HEK293 (cell line): ENCODE data around the gene DHX16.

Experiments used
- CTCF ChIA-PET: fragments of 350-600 bp; formaldehyde crosslinking; extraction: SDS; loops from one replicate; lab custom pipeline; 2021; ENCODE audit warnings: antibody characterized with exemption; lab: Yijun Ruan, JAX
- POLR2A ChIA-PET: fragments of 300-600 bp; formaldehyde crosslinking; extraction: SDS; loops from one replicate; lab custom pipeline; 2020; ENCODE audit warnings: antibody characterized with exemption, inconsistent platforms; lab: Yijun Ruan, JAX
- H3K27ac ChIP-seq: fragments of 200-500 bp; sonication (Bioruptor generic); 2 replicates; pipeline ENCODE4 v1.5.1; 2014; ENCODE audit warnings: low read depth, low read length, control low read depth, inconsistent platforms; ENCODE audit errors: extremely low read depth
- H3K36me3 ChIP-seq, 2 experiments: fragments of 200-500 bp in 1 of 2; sonication (Bioruptor generic) in 1 of 2; 1 replicate in 1 of 2; 2 replicates in 1 of 2; pipeline ENCODE4 v1.5.1; 2014 to 2017; ENCODE audit warnings: inconsistent platforms in 2 of 2, low read length in 2 of 2; ENCODE audit not compliant: control insufficient read depth in 2 of 2, insufficient read depth in 1 of 2
- H3K4me1 ChIP-seq: fragments of 200-500 bp; sonication (Bioruptor generic); 2 replicates; pipeline ENCODE4 v1.5.1; 2014; ENCODE audit warnings: mild to moderate bottlenecking, low read length, inconsistent platforms; ENCODE audit not compliant: control insufficient read depth, insufficient read depth
- H3K4me3 ChIP-seq: 2 replicates; pipeline ENCODE4 v1.5.1; 2011; ENCODE audit warnings: low read depth, mild to moderate bottlenecking, control low read depth, low read length, moderate library complexity
- H3K9me3 ChIP-seq: fragments of 200-500 bp; sonication (Bioruptor generic); 2 replicates; pipeline ENCODE4 v1.5.1; 2014; ENCODE audit warnings: low read depth, low read length, inconsistent platforms; ENCODE audit not compliant: control insufficient read depth, insufficient read depth
- GLI2 ChIP-seq: fragments of 450-650 bp; formaldehyde crosslinking; IDR thresholded peaks from 2 replicates; pipeline ENCODE4; 2017; ENCODE audit warnings: missing biosample characterization, missing genetic modification characterization, low read depth, borderline replicate concordance
- HOXD13 ChIP-seq: sonication (generic); formaldehyde crosslinking; IDR thresholded peaks from 2 replicates; pipeline ENCODE4 v1.8.0; 2022; ENCODE audit warnings: missing genetic modification reagents, borderline replicate concordance
- MZF1 ChIP-seq: fragments of 450-650 bp; formaldehyde crosslinking; IDR thresholded peaks from 2 replicates; pipeline ENCODE4 v1.5.1; 2017; ENCODE audit warnings: missing biosample characterization, missing genetic modification characterization, borderline replicate concordance
- PRDM1 ChIP-seq: fragments of 450-650 bp; formaldehyde crosslinking; IDR thresholded peaks from 2 replicates; pipeline ENCODE4; 2016; ENCODE audit warnings: missing biosample characterization, missing genetic modification characterization
- RBAK ChIP-seq: fragments of 450-650 bp; formaldehyde crosslinking; IDR thresholded peaks from 2 replicates; pipeline ENCODE4 v1.5.1; 2016; ENCODE audit warnings: missing biosample characterization, missing genetic modification characterization
- YY1 ChIP-seq: fragments of 450-650 bp; formaldehyde crosslinking; IDR thresholded peaks from 2 replicates; pipeline ENCODE4 v1.5.1; 2018; ENCODE audit warnings: missing biosample characterization, missing genetic modification characterization
- ZBTB1 ChIP-seq: fragments of 450-650 bp; formaldehyde crosslinking; IDR thresholded peaks from 2 replicates; pipeline ENCODE4 v1.5.1; 2016; ENCODE audit warnings: missing biosample characterization, missing genetic modification characterization
- ZBTB17 ChIP-seq: fragments of 450-650 bp; formaldehyde crosslinking; IDR thresholded peaks from 2 replicates; pipeline ENCODE4 v1.5.1; 2016; ENCODE audit warnings: missing biosample characterization, missing genetic modification characterization
- ZFP69B ChIP-seq: fragments of 450-650 bp; formaldehyde crosslinking; IDR thresholded peaks from 2 replicates; pipeline ENCODE4 v1.5.1; 2016; ENCODE audit warnings: missing biosample characterization, missing genetic modification characterization
- ZNF202 ChIP-seq: fragments of 450-650 bp; formaldehyde crosslinking; IDR thresholded peaks from 2 replicates; pipeline ENCODE4 v1.5.1; 2016; ENCODE audit warnings: missing biosample characterization, missing genetic modification characterization, borderline replicate concordance
- ZNF239 ChIP-seq: fragments of 450-650 bp; formaldehyde crosslinking; IDR thresholded peaks from 2 replicates; pipeline ENCODE4 v1.5.1; 2016; ENCODE audit warnings: missing biosample characterization, missing genetic modification characterization
- ZNF24 ChIP-seq: fragments of 450-650 bp; formaldehyde crosslinking; IDR thresholded peaks from 2 replicates; pipeline ENCODE4 v1.5.1; 2016; ENCODE audit warnings: missing biosample characterization, missing genetic modification characterization
- ZNF335 ChIP-seq: fragments of 450-650 bp; formaldehyde crosslinking; conservative IDR thresholded peaks from 2 replicates; pipeline ENCODE4 v1.5.1; 2016; ENCODE audit warnings: missing biosample characterization, missing genetic modification characterization
- ZNF341 ChIP-seq: fragments of 450-650 bp; formaldehyde crosslinking; IDR thresholded peaks from 2 replicates; pipeline ENCODE4; 2016; ENCODE audit warnings: low read depth, missing biosample characterization, missing genetic modification characterization
- ZNF404 ChIP-seq: fragments of 450-650 bp; formaldehyde crosslinking; IDR thresholded peaks from 2 replicates; pipeline ENCODE4 v1.5.1; 2017; ENCODE audit warnings: missing biosample characterization, missing genetic modification characterization
- ZNF518A ChIP-seq: fragments of 450-650 bp; formaldehyde crosslinking; conservative IDR thresholded peaks from 2 replicates; pipeline ENCODE4 v1.5.1; 2016; ENCODE audit warnings: low read depth, missing biosample characterization, missing genetic modification characterization
- ZNF521 ChIP-seq: fragments of 450-650 bp; formaldehyde crosslinking; IDR thresholded peaks from 2 replicates; pipeline ENCODE4 v1.5.1; 2017; ENCODE audit warnings: missing biosample characterization, mild to moderate bottlenecking, missing genetic modification characterization
- ZNF530 ChIP-seq: fragments of 450-650 bp; formaldehyde crosslinking; IDR thresholded peaks from 2 replicates; pipeline ENCODE4 v1.5.1; 2016; ENCODE audit warnings: low read depth, missing biosample characterization, missing genetic modification characterization
- ZNF610 ChIP-seq: fragments of 450-650 bp; formaldehyde crosslinking; IDR thresholded peaks from 2 replicates; pipeline ENCODE4 v1.5.1; 2016; ENCODE audit warnings: missing biosample characterization, missing genetic modification characterization, borderline replicate concordance
- ZNF624 ChIP-seq: fragments of 450-650 bp; formaldehyde crosslinking; IDR thresholded peaks from 2 replicates; pipeline ENCODE4 v1.5.1; 2017; ENCODE audit warnings: missing biosample characterization, missing genetic modification characterization
- ZNF677 ChIP-seq: fragments of 450-650 bp; IDR thresholded peaks from 2 replicates; pipeline ENCODE4 v1.5.0; 2018; ENCODE audit warnings: missing biosample characterization, mild to moderate bottlenecking, missing genetic modification characterization, moderate library complexity
- ZNF707 ChIP-seq: fragments of 450-650 bp; formaldehyde crosslinking; IDR thresholded peaks from 2 replicates; pipeline ENCODE4 v1.5.1; 2016; ENCODE audit warnings: missing biosample characterization, missing genetic modification characterization
- TF ChIP-seq, protein P1 (sequence below): fragments of 450-650 bp; formaldehyde crosslinking; IDR thresholded peaks from 2 replicates; pipeline ENCODE4 v1.5.1; 2016; ENCODE audit warnings: missing biosample characterization, missing genetic modification characterization

Gene DHX16

DNA sequence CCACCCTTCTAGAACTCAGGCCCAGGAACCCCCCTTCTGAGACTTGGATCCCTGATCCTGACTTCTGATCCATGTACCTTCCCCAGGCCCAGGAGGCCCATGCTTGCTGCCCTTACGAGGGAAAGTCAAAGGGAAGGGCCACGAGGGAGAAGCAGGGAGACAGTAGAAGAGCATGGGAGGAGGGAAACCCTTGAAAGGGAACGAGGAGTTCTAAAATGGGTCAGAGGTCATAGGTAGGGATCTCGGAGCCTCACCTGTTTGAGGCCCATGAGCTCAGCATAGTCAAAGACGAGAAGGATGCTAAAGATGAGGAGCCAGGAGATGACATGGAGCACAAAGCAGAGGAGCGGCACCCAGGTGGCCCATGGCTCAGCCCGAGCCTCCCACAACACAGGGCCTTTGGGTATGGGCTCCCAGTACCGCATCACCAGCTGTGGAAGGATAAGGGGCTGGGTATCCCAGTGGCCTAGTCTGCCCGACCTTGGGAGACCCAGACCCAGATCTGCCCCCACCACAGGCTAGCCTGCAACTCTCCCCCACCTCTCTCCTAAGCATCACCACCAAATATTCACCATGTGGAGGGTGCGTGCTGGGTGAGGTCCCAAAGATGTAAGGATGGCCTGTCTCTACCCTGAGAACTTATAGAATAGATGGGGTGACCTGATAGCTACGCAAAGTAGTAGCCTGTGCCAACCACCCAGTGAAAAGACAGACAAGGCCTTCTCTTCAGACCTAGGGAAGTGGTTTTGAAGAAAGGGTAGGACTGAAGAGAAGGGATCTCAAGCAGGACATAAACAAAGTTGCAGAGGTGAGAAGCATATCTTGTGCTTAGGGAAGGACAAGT is 16.4 kb upstream of the DHX16 start:
- peaks cover 17% of the 10 kb centered on the region for H3K4me1 ChIP-seq
- TF ChIP-seq RBAK (tag by site-specific recombination) = no peak
- no peak for TF ChIP-seq ZNF239
- TF ChIP-seq, protein P1, sequence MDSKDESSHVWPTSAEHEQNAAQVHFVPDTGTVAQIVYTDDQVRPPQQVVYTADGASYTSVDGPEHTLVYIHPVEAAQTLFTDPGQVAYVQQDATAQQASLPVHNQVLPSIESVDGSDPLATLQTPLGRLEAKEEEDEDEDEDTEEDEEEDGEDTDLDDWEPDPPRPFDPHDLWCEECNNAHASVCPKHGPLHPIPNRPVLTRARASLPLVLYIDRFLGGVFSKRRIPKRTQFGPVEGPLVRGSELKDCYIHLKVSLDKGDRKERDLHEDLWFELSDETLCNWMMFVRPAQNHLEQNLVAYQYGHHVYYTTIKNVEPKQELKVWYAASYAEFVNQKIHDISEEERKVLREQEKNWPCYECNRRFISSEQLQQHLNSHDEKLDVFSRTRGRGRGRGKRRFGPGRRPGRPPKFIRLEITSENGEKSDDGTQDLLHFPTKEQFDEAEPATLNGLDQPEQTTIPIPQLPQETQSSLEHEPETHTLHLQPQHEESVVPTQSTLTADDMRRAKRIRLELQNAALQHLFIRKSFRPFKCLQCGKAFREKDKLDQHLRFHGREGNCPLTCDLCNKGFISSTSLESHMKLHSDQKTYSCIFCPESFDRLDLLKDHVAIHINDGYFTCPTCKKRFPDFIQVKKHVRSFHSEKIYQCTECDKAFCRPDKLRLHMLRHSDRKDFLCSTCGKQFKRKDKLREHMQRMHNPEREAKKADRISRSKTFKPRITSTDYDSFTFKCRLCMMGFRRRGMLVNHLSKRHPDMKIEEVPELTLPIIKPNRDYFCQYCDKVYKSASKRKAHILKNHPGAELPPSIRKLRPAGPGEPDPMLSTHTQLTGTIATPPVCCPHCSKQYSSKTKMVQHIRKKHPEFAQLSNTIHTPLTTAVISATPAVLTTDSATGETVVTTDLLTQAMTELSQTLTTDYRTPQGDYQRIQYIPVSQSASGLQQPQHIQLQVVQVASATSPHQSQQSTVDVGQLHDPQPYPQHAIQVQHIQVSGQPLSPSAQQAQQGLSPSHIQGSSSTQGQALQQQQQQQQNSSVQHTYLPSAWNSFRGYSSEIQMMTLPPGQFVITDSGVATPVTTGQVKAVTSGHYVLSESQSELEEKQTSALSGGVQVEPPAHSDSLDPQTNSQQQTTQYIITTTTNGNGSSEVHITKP (tag by site-specific recombination) = peak; percentile 74
- no peak for TF ChIP-seq ZNF624 (tag by site-specific recombination)
- peak; percentile 73 for TF ChIP-seq PRDM1 (tag by site-specific recombination)
- no peak for TF ChIP-seq ZNF707 (tag by site-specific recombination)
- 0 out of 2 replicates have a peak, but pooled peaks have one; percentile 7 for TF ChIP-seq ZNF341
- TF ChIP-seq MZF1 (tag by site-specific recombination) = no peak
- no peak for TF ChIP-seq GLI2
- TF ChIP-seq ZNF335 (tag by site-specific recombination) = no peak
- no peak for TF ChIP-seq ZFP69B
- H3K9me3 ChIP-seq = no peaks in the 10 kb centered on the region
- POLR2A ChIA-PET = interaction anchor here (0.5 to 14.5 kb wide), 6 partner anchors 10 to 91 kb away, joined by 3 to 235 read pairs (median 4); partner anchors contain the start of genes FLOT1, MDC1 and TUBB
- no peak overlapping the region for H3K4me3 ChIP-seq
- CTCF ChIA-PET = interaction anchor here (0.6 to 5.4 kb wide), 11 partner anchors 9 to 504 kb away, joined by 3 to 45 read pairs (median 3); no protein-coding TSS in a partner anchor
- H3K27ac ChIP-seq = peak overlapping the region; percentile 93; the same call in 1 of the 2 replicates
- peaks cover 0 to 6% of the 10 kb centered on the region in 2 experiments; a peak in 2 of 3 replicates for H3K36me3 ChIP-seq

GRCh38 chr6:30688569-30688968 is 15.8 kb upstream of the DHX16 start:
- no peaks in the 10 kb centered on the region for H3K9me3 ChIP-seq
- H3K4me3 ChIP-seq = no peak overlapping the region
- peaks cover 17% of the 10 kb centered on the region for H3K4me1 ChIP-seq
- CTCF ChIA-PET = interaction anchor here (0.5 to 5.4 kb wide), 12 partner anchors 10 to 140 kb away, joined by 3 to 45 read pairs (median 4); partner anchors contain the start of gene DHX16
- TF ChIP-seq YY1 (tag by site-specific recombination) = no peak
- TF ChIP-seq ZBTB1 (tag by site-specific recombination) = no peak
- TF ChIP-seq ZBTB17 (tag by site-specific recombination) = no peak
- no peak for TF ChIP-seq ZNF677
- no peak for TF ChIP-seq ZNF521 (tag by site-specific recombination)
- no peak for TF ChIP-seq ZNF404 (tag by site-specific recombination)
- no peak for TF ChIP-seq ZNF610
- TF ChIP-seq HOXD13 (CRISPR knock-in tag) = no peak
- no peak for TF ChIP-seq ZNF707 (tag by site-specific recombination)
- TF ChIP-seq ZNF202 (tag by site-specific recombination) = no peak
- TF ChIP-seq ZNF518A (tag by site-specific recombination) = no peak
- TF ChIP-seq ZNF530 (tag by site-specific recombination) = no peak
- TF ChIP-seq ZNF24 (tag by site-specific recombination) = no peak
- H3K36me3 ChIP-seq = peaks cover 0 to 6% of the 10 kb centered on the region in 2 experiments; a peak in 2 of 3 replicates
- POLR2A ChIA-PET = interaction anchor here (0.6 to 14.5 kb wide), 10 partner anchors 9 to 470 kb away, joined by 3 to 235 read pairs (median 3); partner anchors contain the start of genes DHX16, FLOT1, MDC1 and TCF19
- peak overlapping the region; percentile 94; the same call in 1 of the 2 replicates for H3K27ac ChIP-seq
